ENCODE results near the gene SPOCK2.

DNA sequence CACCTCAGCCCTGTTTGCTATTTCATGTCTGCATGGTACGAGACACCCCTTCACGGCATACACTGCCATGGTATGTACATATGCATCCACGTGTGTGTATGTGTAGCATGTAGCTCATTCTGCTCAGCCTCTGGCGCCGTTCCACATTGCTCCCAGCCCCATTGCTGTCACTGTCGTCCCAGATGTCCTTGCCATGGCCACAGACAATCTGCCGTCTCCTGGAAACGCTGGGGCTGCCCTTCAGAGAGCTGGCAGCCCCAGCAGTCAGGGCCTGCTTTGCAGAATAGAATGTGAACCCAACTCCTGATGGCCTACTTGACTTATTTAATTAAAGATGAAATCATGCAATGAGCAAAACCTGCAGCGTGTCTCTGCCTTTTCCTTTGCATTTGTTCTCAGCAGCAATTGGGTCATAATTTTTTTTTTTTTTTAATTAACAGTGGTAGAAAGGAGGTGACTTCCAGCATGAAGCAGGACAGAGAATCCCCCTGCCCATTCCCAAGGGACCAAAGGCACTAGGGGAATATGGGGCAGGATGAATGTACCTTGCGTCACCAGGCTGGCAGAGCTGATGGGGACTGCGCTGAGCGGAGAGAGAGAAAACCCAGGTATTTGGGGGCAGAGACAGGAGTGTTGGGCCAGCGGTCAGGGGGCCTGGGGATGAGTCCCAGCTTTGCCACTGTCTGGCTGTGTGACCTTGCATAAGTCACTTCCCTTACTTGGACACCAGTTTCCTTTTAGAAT lies 75.0 kb downstream of the SPOCK2 start:
- TF ChIP-seq EP300 (IDR thresholded peaks at IDR 0.05; ENCODE audit: borderline replicate concordance in 1 of 2, low read depth in 1 of 2, low read length in 1 of 2) (peak in 1 of 2 experiments; percentile 38; a peak in 1 of 4 replicates), POLR2AphosphoS5 (IDR thresholded peaks at IDR 0.05; ENCODE audit: low read depth, low read length) (no peak), FOXJ3 (CRISPR knock-in tag; IDR thresholded peaks at IDR 0.05) (peak; percentile 70; the same call in 1 of the 2 replicates), RFX5 (IDR thresholded peaks at IDR 0.05; ENCODE audit: low read length) (no peak), CTCF (IDR thresholded peaks at IDR 0.05) (no peak), NFIC (IDR thresholded peaks at IDR 0.05; ENCODE audit: borderline replicate concordance) (no peak), TAF1 (IDR thresholded peaks at IDR 0.05; ENCODE audit: borderline replicate concordance, low read depth, low read length) (no peak), YY1 (IDR thresholded peaks at IDR 0.05; ENCODE audit: low read depth) (no peak), GATA2 (CRISPR knock-in tag; IDR thresholded peaks at IDR 0.05) (no peak), ZBTB33 (IDR thresholded peaks at IDR 0.05; ENCODE audit: borderline replicate concordance, low read depth) (no peak)
- TF ChIP-seq, protein P1, sequence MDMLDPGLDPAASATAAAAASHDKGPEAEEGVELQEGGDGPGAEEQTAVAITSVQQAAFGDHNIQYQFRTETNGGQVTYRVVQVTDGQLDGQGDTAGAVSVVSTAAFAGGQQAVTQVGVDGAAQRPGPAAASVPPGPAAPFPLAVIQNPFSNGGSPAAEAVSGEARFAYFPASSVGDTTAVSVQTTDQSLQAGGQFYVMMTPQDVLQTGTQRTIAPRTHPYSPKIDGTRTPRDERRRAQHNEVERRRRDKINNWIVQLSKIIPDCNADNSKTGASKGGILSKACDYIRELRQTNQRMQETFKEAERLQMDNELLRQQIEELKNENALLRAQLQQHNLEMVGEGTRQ (IDR thresholded peaks at IDR 0.05; ENCODE audit: borderline replicate concordance, low read depth, low read length): no peak
